SK-N-SH (cell line): Measurements from ENCODE around the gene GSTA4. TPM values are rescaled to one million over a fixed set of nuclear protein-coding genes. Genes with fewer than 3 reads are reported as not detected.

Experiments used
- CTCF ChIA-PET: fragments of 300-600, 350-600 bp; formaldehyde crosslinking; extraction: SDS; loops from one replicate; lab custom pipeline; 2021; lab: Yijun Ruan, JAX
- POLR2A ChIA-PET: fragments of 350-600 bp; sonication (Branson Sonifier 250); formaldehyde crosslinking; extraction: SDS; loops from one replicate; lab custom pipeline; 2020; ENCODE audit warnings: antibody characterized with exemption, inconsistent platforms; lab: Yijun Ruan, JAX
- DNase-seq: peaks from one replicate; pipeline ENCODE4 v3.0.0; 2012
- H2AFZ ChIP-seq: fragments of 200-600 bp; sonication (generic); 2 replicates; pipeline ENCODE4 v1.8.1; 2016; ENCODE audit warnings: antibody characterized with exemption, mild to moderate bottlenecking, low read depth
- H3F3A ChIP-seq: fragments of 200-600 bp; sonication (generic); replicated peaks from 2 replicates; pipeline ENCODE3; 2016; ENCODE audit warnings: antibody characterized with exemption, mild to moderate bottlenecking; ENCODE audit not compliant: insufficient read depth
- H3K27ac ChIP-seq, 2 experiments: fragments of 200-500 bp in 1 of 2; fragments of 200-600 bp in 1 of 2; sonication (Bioruptor generic) in 1 of 2; sonication (generic), shearing (Covaris generic) in 1 of 2; 2 replicates each; pipeline versions ENCODE4 v1.5.1 to v1.6.1; 2014 to 2016; ENCODE audit warnings: low read depth in 2 of 2, inconsistent platforms in 1 of 2, low read length in 1 of 2, mild to moderate bottlenecking in 1 of 2, mixed read lengths in 1 of 2
- H3K27me3 ChIP-seq: fragments of 200-600 bp; sonication (generic), shearing (Covaris generic); 2 replicates; pipeline ENCODE4 v1.6.1; 2016; ENCODE audit warnings: mixed run types; ENCODE audit not compliant: insufficient read depth
- H3K36me3 ChIP-seq, 2 experiments: fragments of 200-500 bp in 1 of 2; fragments of 200-600 bp in 1 of 2; sonication (Bioruptor generic) in 1 of 2; sonication (generic) in 1 of 2; replicated peaks in 1 of 2; 2 replicates each; pipeline versions ENCODE3 to v1.5.1; 2014 to 2016; ENCODE audit warnings: low read length in 1 of 2, mild to moderate bottlenecking in 1 of 2; ENCODE audit not compliant: insufficient read depth in 2 of 2, control insufficient read depth in 1 of 2
- H3K4me1 ChIP-seq, 2 experiments: fragments of 200-500 bp in 1 of 2; fragments of 200-600 bp in 1 of 2; sonication (Bioruptor generic) in 1 of 2; sonication (generic), shearing (Covaris generic) in 1 of 2; 2 replicates each; pipeline versions ENCODE4 v1.5.1 to v1.6.1; 2014 to 2016; ENCODE audit warnings: low read depth in 1 of 2, low read length in 1 of 2, mixed run types in 1 of 2; ENCODE audit not compliant: insufficient read depth in 2 of 2, control insufficient read depth in 1 of 2
- H3K4me2 ChIP-seq: fragments of 200-600 bp; sonication (generic), shearing (Covaris generic); 2 replicates; pipeline ENCODE4 v1.6.1; 2017; ENCODE audit warnings: mixed run types
- H3K4me3 ChIP-seq, 2 experiments: fragments of 200-500 bp in 1 of 2; fragments of 200-600 bp in 1 of 2; sonication (Bioruptor generic) in 1 of 2; sonication (generic), shearing (Covaris generic) in 1 of 2; 2 replicates each; pipeline versions ENCODE4 v1.5.1 to v1.8.1; 2014 to 2016; ENCODE audit warnings: low read depth in 2 of 2, inconsistent platforms in 1 of 2, low read length in 1 of 2, mild to moderate bottlenecking in 1 of 2, mixed read lengths in 1 of 2, moderate library complexity in 1 of 2
- H3K79me2 ChIP-seq: fragments of 200-600 bp; sonication (generic); 2 replicates; pipeline ENCODE4 v1.8.1; 2017; ENCODE audit warnings: mild to moderate bottlenecking; ENCODE audit not compliant: insufficient read depth
- H3K9ac ChIP-seq: fragments of 200-600 bp; sonication (generic); 2 replicates; pipeline ENCODE4 v1.6.1; 2017; ENCODE audit warnings: mixed run types
- H3K9me2 ChIP-seq: fragments of 200-600 bp; sonication (generic); 2 replicates; pipeline ENCODE4 v1.6.1; 2017; ENCODE audit warnings: mixed run types
- H3K9me3 ChIP-seq: fragments of 200-600 bp; sonication (generic); 2 replicates; pipeline ENCODE4 v1.6.1; 2017; ENCODE audit warnings: mixed run types, mild to moderate bottlenecking, moderate library complexity
- H4K20me1 ChIP-seq: fragments of 200-600 bp; sonication (generic); 2 replicates; pipeline ENCODE4 v1.6.1; 2017; ENCODE audit warnings: mild to moderate bottlenecking, mixed run types; ENCODE audit not compliant: insufficient read depth
- CHD2 ChIP-seq: fragments of 150-350 bp; IDR thresholded peaks from 2 replicates; pipeline ENCODE4 v1.6.1; 2018; ENCODE audit warnings: low read length; ENCODE audit not compliant: partially characterized antibody
- ELF1 ChIP-seq: IDR thresholded peaks from 2 replicates; pipeline ENCODE4 v1.4.0; 2012
- EP300 ChIP-seq, 2 experiments: IDR thresholded peaks; 2 replicates each; pipeline versions ENCODE4 v1.4.0 to v1.6.1; 2012; ENCODE audit warnings: borderline replicate concordance in 1 of 2, low read depth in 1 of 2, low read length in 1 of 2
- EZH2phosphoT487 ChIP-seq: fragments of 200-600 bp; sonication (generic); IDR thresholded peaks from 2 replicates; pipeline ENCODE4 v1.6.1; 2017; ENCODE audit warnings: low read depth, mixed run types, mild to moderate bottlenecking, antibody characterized with exemption, moderate library complexity, borderline replicate concordance
- FOSL2 ChIP-seq: IDR thresholded peaks from 2 replicates; pipeline ENCODE4 v1.4.0; 2012; ENCODE audit warnings: low read depth, mild to moderate bottlenecking, moderate library complexity, borderline replicate concordance
- FOXJ3 ChIP-seq: sonication (generic); formaldehyde crosslinking; IDR thresholded peaks from 2 replicates; pipeline ENCODE4 v1.5.1; 2020; ENCODE audit warnings: mild to moderate bottlenecking, missing genetic modification reagents
- GATA2 ChIP-seq: sonication (generic); formaldehyde crosslinking; IDR thresholded peaks from 2 replicates; pipeline ENCODE4 v1.5.0; 2020; ENCODE audit warnings: mild to moderate bottlenecking, missing genetic modification reagents
- MEF2A ChIP-seq: IDR thresholded peaks from 2 replicates; pipeline ENCODE4 v1.4.0; 2012; ENCODE audit warnings: low read depth, borderline replicate concordance
- NFIC ChIP-seq: IDR thresholded peaks from 2 replicates; pipeline ENCODE4 v1.4.0; 2012; ENCODE audit warnings: borderline replicate concordance
- NRF1 ChIP-seq: IDR thresholded peaks from 2 replicates; pipeline ENCODE4 v1.6.1; 2012; ENCODE audit warnings: low read depth, mild to moderate bottlenecking, low read length
- POLR2AphosphoS5 ChIP-seq: IDR thresholded peaks from 2 replicates; pipeline ENCODE4 v1.6.1; 2012; ENCODE audit warnings: low read depth, low read length
- RCOR1 ChIP-seq: fragments of 150-350 bp; IDR thresholded peaks from 2 replicates; pipeline ENCODE4 v1.6.1; 2017; ENCODE audit warnings: antibody characterized with exemption, low read length
- RFX5 ChIP-seq: IDR thresholded peaks from 2 replicates; pipeline ENCODE4 v1.6.1; 2012; ENCODE audit warnings: mild to moderate bottlenecking, improper control_type of control experiment, low read length
- RXRA ChIP-seq: IDR thresholded peaks from 2 replicates; pipeline ENCODE4 v1.4.0; 2012; ENCODE audit warnings: low read depth, mild to moderate bottlenecking, borderline replicate concordance
- SIN3A ChIP-seq: IDR thresholded peaks from 2 replicates; pipeline ENCODE4 v1.6.1; 2012; ENCODE audit warnings: low read depth, mild to moderate bottlenecking, low read length, moderate library complexity, borderline replicate concordance
- SMC3 ChIP-seq: IDR thresholded peaks from 2 replicates; pipeline ENCODE4 v1.6.1; 2012; ENCODE audit warnings: low read depth, low read length, improper control_type of control experiment
- TAF1 ChIP-seq: IDR thresholded peaks from 2 replicates; pipeline ENCODE4 v1.6.1; 2012; ENCODE audit warnings: low read depth, mild to moderate bottlenecking, low read length, moderate library complexity, borderline replicate concordance
- TCF12 ChIP-seq: IDR thresholded peaks from 2 replicates; pipeline ENCODE4 v1.4.0; 2012
- YY1 ChIP-seq: IDR thresholded peaks from 2 replicates; pipeline ENCODE4 v1.4.0; 2012; ENCODE audit warnings: low read depth, mild to moderate bottlenecking
- WGBS: methylation state at CpG from one replicate; pipeline ENCODE4 v1.1.6; 2017; ENCODE audit warnings: low lambda C conversion rate; 5-methylcytosine and 5-hydroxymethylcytosine counted together
- polyA plus RNA-seq, 3 experiments: library from polyadenylated mRNA; depleted of rRNA; stranded (reverse); fragments of >200 nt; gene quantifications; 2 replicates each; pipeline ENCODE4 v1.2.3, GENCODE V29; 2012
- TF ChIP-seq, protein P1 (sequence below): fragments of 150-350 bp; IDR thresholded peaks from 2 replicates; pipeline ENCODE4 v1.6.1; 2017; ENCODE audit warnings: antibody characterized with exemption, low read length, low read depth, borderline replicate concordance
- TF ChIP-seq, protein P2 (sequence below): IDR thresholded peaks from 2 replicates; pipeline ENCODE4 v1.6.1; 2012; ENCODE audit warnings: mild to moderate bottlenecking, low read depth, low read length, moderate library complexity

The GSTA4 gene
- polyA plus RNA-seq, 1 of the 3 experiments (the other 2 are of a cell fraction) = 28.3 TPM

- no peaks in the 10 kb centered on the region for H4K20me1 ChIP-seq
- CTCF ChIA-PET = no interaction called here
- no peak for DNase-seq
- no peak overlapping the region for H3K27ac ChIP-seq
- no peak overlapping the region for H3K4me3 ChIP-seq
- TF ChIP-seq, protein P1, sequence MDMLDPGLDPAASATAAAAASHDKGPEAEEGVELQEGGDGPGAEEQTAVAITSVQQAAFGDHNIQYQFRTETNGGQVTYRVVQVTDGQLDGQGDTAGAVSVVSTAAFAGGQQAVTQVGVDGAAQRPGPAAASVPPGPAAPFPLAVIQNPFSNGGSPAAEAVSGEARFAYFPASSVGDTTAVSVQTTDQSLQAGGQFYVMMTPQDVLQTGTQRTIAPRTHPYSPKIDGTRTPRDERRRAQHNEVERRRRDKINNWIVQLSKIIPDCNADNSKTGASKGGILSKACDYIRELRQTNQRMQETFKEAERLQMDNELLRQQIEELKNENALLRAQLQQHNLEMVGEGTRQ = no peak
- TF ChIP-seq MEF2A = no peak
- no peak for TF ChIP-seq ELF1
- no peak for TF ChIP-seq TCF12
- no peak for TF ChIP-seq TAF1
- TF ChIP-seq, protein P2, sequence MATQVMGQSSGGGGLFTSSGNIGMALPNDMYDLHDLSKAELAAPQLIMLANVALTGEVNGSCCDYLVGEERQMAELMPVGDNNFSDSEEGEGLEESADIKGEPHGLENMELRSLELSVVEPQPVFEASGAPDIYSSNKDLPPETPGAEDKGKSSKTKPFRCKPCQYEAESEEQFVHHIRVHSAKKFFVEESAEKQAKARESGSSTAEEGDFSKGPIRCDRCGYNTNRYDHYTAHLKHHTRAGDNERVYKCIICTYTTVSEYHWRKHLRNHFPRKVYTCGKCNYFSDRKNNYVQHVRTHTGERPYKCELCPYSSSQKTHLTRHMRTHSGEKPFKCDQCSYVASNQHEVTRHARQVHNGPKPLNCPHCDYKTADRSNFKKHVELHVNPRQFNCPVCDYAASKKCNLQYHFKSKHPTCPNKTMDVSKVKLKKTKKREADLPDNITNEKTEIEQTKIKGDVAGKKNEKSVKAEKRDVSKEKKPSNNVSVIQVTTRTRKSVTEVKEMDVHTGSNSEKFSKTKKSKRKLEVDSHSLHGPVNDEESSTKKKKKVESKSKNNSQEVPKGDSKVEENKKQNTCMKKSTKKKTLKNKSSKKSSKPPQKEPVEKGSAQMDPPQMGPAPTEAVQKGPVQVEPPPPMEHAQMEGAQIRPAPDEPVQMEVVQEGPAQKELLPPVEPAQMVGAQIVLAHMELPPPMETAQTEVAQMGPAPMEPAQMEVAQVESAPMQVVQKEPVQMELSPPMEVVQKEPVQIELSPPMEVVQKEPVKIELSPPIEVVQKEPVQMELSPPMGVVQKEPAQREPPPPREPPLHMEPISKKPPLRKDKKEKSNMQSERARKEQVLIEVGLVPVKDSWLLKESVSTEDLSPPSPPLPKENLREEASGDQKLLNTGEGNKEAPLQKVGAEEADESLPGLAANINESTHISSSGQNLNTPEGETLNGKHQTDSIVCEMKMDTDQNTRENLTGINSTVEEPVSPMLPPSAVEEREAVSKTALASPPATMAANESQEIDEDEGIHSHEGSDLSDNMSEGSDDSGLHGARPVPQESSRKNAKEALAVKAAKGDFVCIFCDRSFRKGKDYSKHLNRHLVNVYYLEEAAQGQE = no peak
- no peak for TF ChIP-seq RCOR1
- no peak for TF ChIP-seq NFIC
- TF ChIP-seq EZH2phosphoT487 = no peak
- no peak for TF ChIP-seq RXRA
- TF ChIP-seq SMC3 = no peak
- TF ChIP-seq, all 33 proteins: peak for 0
- Histone ChIP-seq H3K9ac (no peak overlapping the region), H3K9me3 (no peaks in the 10 kb centered on the region), H3K79me2 (no peaks in the 10 kb centered on the region), H3F3A (peaks cover 4% of the 10 kb centered on the region), H3K9me2 (no peaks in the 10 kb centered on the region), H2AFZ (no peak overlapping the region), H3K27me3 (no peaks in the 10 kb centered on the region), H3K4me2 (no peak overlapping the region), H3K4me1 (peaks cover 0 to 6% of the 10 kb centered on the region in 2 experiments; a peak in 1 of 4 replicates), H3K36me3 (peaks cover 25 to 68% of the 10 kb centered on the region in 2 experiments)
- POLR2A ChIA-PET = no interaction called here
- WGBS = 85% methylated on average over 1 of the region's 1 CpG
Observed at GRCh38 chr6:53028467-53028866, 33.4 kb upstream of the GSTA4 start.

- Histone ChIP-seq H3K4me2 (no peak overlapping the region), H3F3A (no peaks in the 10 kb centered on the region), H3K27me3 (no peaks in the 10 kb centered on the region), H3K36me3 (peaks cover 21 to 58% of the 10 kb centered on the region in 2 experiments), H3K9me2 (no peaks in the 10 kb centered on the region), H3K4me3 (no peak overlapping the region), H2AFZ (no peak overlapping the region), H3K27ac (no peak overlapping the region), H3K79me2 (no peaks in the 10 kb centered on the region), H3K9me3 (no peaks in the 10 kb centered on the region), H4K20me1 (no peaks in the 10 kb centered on the region), H3K9ac (no peak overlapping the region), H3K4me1 (peaks cover 0 to 6% of the 10 kb centered on the region in 2 experiments; a peak in 1 of 4 replicates)
- WGBS = 92% methylated on average over 5 of the region's 5 CpGs
- DNase-seq = no peak
- CTCF ChIA-PET = no interaction called here
- POLR2A ChIA-PET = no interaction called here
- TF ChIP-seq POLR2AphosphoS5 = no peak
- no peak for TF ChIP-seq EP300 (IDR thresholded peaks at IDR 0.05; ENCODE audit: borderline replicate concordance in 1 of 2, low read depth in 1 of 2, low read length in 1 of 2)
- TF ChIP-seq CHD2 = no peak
- TF ChIP-seq YY1 = no peak
- TF ChIP-seq FOSL2 = no peak
- TF ChIP-seq NRF1 = no peak
- no peak for TF ChIP-seq RXRA
- no peak for TF ChIP-seq GATA2 (CRISPR knock-in tag)
- no peak for TF ChIP-seq SIN3A
- no peak for TF ChIP-seq FOXJ3 (CRISPR knock-in tag)
- TF ChIP-seq RFX5 = no peak
- no peak for TF ChIP-seq RCOR1
Observed at GRCh38 chr6:53027131-53027718, 32.1 kb upstream of the GSTA4 start.
